Stimulated activated CD4-positive, alpha-beta T cell treated with anti-CD3 and anti-CD28 coated beads, Interleukin-1b, Interleukin-23, amount 100 ng/mL, for 4 hours (primary cell): ENCODE results near the gene LDLRAD3.

ENCODE experiments used
- DNase-seq, 2 donors: peaks; one replicate each; pipeline ENCODE4 v3.0.0-alpha.2; 2020; ENCODE audit warnings: low read depth in 2 of 2

LDLRAD3 gene

GRCh38 chr11:36104660-36104992, 160.8 kb downstream of the LDLRAD3 start:
- DNase-seq = no peak

- no peak for DNase-seq
Observed at GRCh38 chr11:36105743-36106581, 162.1 kb downstream of the LDLRAD3 start.

- no peak for DNase-seq
Observed at GRCh38 chr11:36107547-36107946, 163.7 kb downstream of the LDLRAD3 start.

- DNase-seq = no peak
Observed at GRCh38 chr11:36108881-36109589, 165.2 kb downstream of the LDLRAD3 start.

- DNase-seq = no peak
Observed at GRCh38 chr11:36109590-36109849, 165.7 kb downstream of the LDLRAD3 start.

- no peak for DNase-seq
Observed at GRCh38 chr11:36109850-36110606, 166.2 kb downstream of the LDLRAD3 start.

- DNase-seq = no peak
Observed at GRCh38 chr11:36110668-36111410, 167.0 kb downstream of the LDLRAD3 start.

GRCh38 chr11:36114095-36114494, 170.2 kb downstream of the LDLRAD3 start:
- DNase-seq = no peak

GRCh38 chr11:36115378-36115801, 171.5 kb downstream of the LDLRAD3 start:
- no peak for DNase-seq

GRCh38 chr11:36116161-36116560, 172.3 kb downstream of the LDLRAD3 start:
- DNase-seq = no peak

- no peak for DNase-seq
Observed at GRCh38 chr11:36118084-36118483, 174.2 kb downstream of the LDLRAD3 start.

GRCh38 chr11:36119300-36119699, 175.4 kb downstream of the LDLRAD3 start:
- DNase-seq = no peak

- DNase-seq = no peak
Observed at GRCh38 chr11:36121054-36121453, 177.2 kb downstream of the LDLRAD3 start.

- no peak for DNase-seq
Observed at GRCh38 chr11:36122671-36123070, 178.8 kb downstream of the LDLRAD3 start.

- DNase-seq = no peak
Observed at GRCh38 chr11:36123336-36124101, 179.7 kb downstream of the LDLRAD3 start.

- DNase-seq = no peak
Observed at GRCh38 chr11:36126678-36127077, 182.8 kb downstream of the LDLRAD3 start.

- DNase-seq = no peak
Observed at GRCh38 chr11:36127550-36127949, 183.7 kb downstream of the LDLRAD3 start.

- no peak for DNase-seq
Observed at GRCh38 chr11:36129955-36130354, 186.1 kb downstream of the LDLRAD3 start.

GRCh38 chr11:36130401-36130800, 186.5 kb downstream of the LDLRAD3 start:
- no peak for DNase-seq

GRCh38 chr11:36131721-36132397, 188.0 kb downstream of the LDLRAD3 start:
- no peak for DNase-seq

GRCh38 chr11:36132940-36133339, 189.1 kb downstream of the LDLRAD3 start:
- DNase-seq = no peak
